ENCODE data around the gene CUX1. TPM values are rescaled to one million over a fixed set of nuclear protein-coding genes. Genes with fewer than 3 reads are reported as not detected.

The CUX1 gene
- total RNA-seq, 1 experiment from 2014 or later: 64.3 TPM

- H3K4me1 Mint-ChIP-seq: no peaks in the 10 kb centered on the region
- ChIA-PET POLR2A (no interaction called here), CTCF (no interaction called here)
- TF ChIP-seq ZSCAN18 (CRISPR knock-in tag; IDR thresholded peaks at IDR 0.05) (no peak), CREM (CRISPR knock-in tag; IDR thresholded peaks at IDR 0.05) (no peak), ATF2 (CRISPR knock-in tag; IDR thresholded peaks at IDR 0.05; ENCODE audit: borderline replicate concordance, low read depth) (no peak), ZBTB21 (CRISPR knock-in tag; IDR thresholded peaks at IDR 0.05; ENCODE audit: borderline replicate concordance) (no peak), FOXK1 (CRISPR knock-in tag; IDR thresholded peaks at IDR 0.05) (no peak), TCF7 (CRISPR knock-in tag; IDR thresholded peaks at IDR 0.05; ENCODE audit: low read depth) (no peak), USF1 (CRISPR knock-in tag; IDR thresholded peaks at IDR 0.05) (no peak), FOXP4 (CRISPR knock-in tag; IDR thresholded peaks at IDR 0.05) (no peak), ELF4 (CRISPR knock-in tag; IDR thresholded peaks at IDR 0.05; ENCODE audit: low read depth) (no peak), TEAD4 (CRISPR knock-in tag; IDR thresholded peaks at IDR 0.05) (no peak), IRF2 (CRISPR knock-in tag; IDR thresholded peaks at IDR 0.05; ENCODE audit: borderline replicate concordance, low read depth) (no peak), OVOL2 (CRISPR knock-in tag; IDR thresholded peaks at IDR 0.05; ENCODE audit: borderline replicate concordance) (no peak), PRDM15 (CRISPR knock-in tag; IDR thresholded peaks at IDR 0.05) (no peak), ZNF416 (CRISPR knock-in tag; IDR thresholded peaks at IDR 0.05) (no peak), TEAD1 (CRISPR knock-in tag; IDR thresholded peaks at IDR 0.05) (no peak)
- peaks cover 27% of the 10 kb centered on the region for H3K36me3 Mint-ChIP-seq
- DNase-seq (ENCODE audit: low spot score) (no peak), ATAC-seq (no peak)
- H3K9me3 Mint-ChIP-seq: no peaks in the 10 kb centered on the region
- H3K27ac Mint-ChIP-seq: no peak overlapping the region
- H3K4me3 Mint-ChIP-seq: no peak overlapping the region
- H3K27me3 Mint-ChIP-seq (ENCODE audit: low read depth): no peaks in the 10 kb centered on the region
These were observed 399.3 kb downstream of the CUX1 start for GRCh38 chr7:102216573-102217314.
